Tibial nerve (tissue), 4 donors: ENCODE results near the gene TMEM219. TPM values are rescaled to one million over a fixed set of nuclear protein-coding genes. Genes with fewer than 3 reads are reported as not detected.

ENCODE experiments used
- DNase-seq, 2 donors: peaks; one replicate each; pipeline ENCODE4 v3.0.0-alpha.2; 2019; ENCODE audit warnings: low spot score in 2 of 2
- H3K27ac ChIP-seq, 4 donors: fragments of 200-600 bp; sonication (generic) in 3 of 4; one replicate each; pipeline ENCODE4 v1.5.1; 2017 to 2019; ENCODE audit warnings: mild to moderate bottlenecking in 1 of 4
- H3K27me3 ChIP-seq, 2 donors: fragments of 200-600 bp; sonication (generic) in 1 of 2; one replicate each; pipeline versions ENCODE4 v1.5.1 to v1.6.0; 2017 to 2019
- H3K36me3 ChIP-seq, 3 donors: fragments of 200-600 bp; sonication (generic); one replicate each; pipeline ENCODE4 v1.5.1; 2018 to 2019
- H3K4me1 ChIP-seq, 4 donors: fragments of 200-600 bp; sonication (generic) in 3 of 4; one replicate each; pipeline ENCODE4 v1.5.1; 2017 to 2019
- H3K4me3 ChIP-seq, 4 donors: fragments of 200-600 bp; sonication (generic) in 3 of 4; one replicate each; pipeline ENCODE4 v1.5.1; 2017 to 2019; ENCODE audit warnings: mild to moderate bottlenecking in 1 of 4, moderate library complexity in 1 of 4
- H3K9me3 ChIP-seq, 4 donors: fragments of 200-600 bp; sonication (generic) in 3 of 4; one replicate each; pipeline ENCODE4 v1.5.1; 2017 to 2019
- CTCF ChIP-seq, 5 experiments: fragments of 200-600 bp in 3 of 5; fragments of 450-650 bp in 2 of 5; sonication (generic) in 3 of 5; IDR thresholded peaks; one replicate each; pipeline ENCODE4 v1.5.1; 2016 to 2019; ENCODE audit warnings: antibody characterized with exemption in 5 of 5, mild to moderate bottlenecking in 3 of 5, moderate library complexity in 2 of 5
- EP300 ChIP-seq, 2 donors: sonication (generic); formaldehyde crosslinking; IDR thresholded peaks; one replicate each; pipeline ENCODE4 v1.6.1; 2017; ENCODE audit warnings: antibody characterized with exemption in 2 of 2, mild to moderate bottlenecking in 1 of 2
- POLR2A ChIP-seq, 2 donors: fragments of 450-650 bp; IDR thresholded peaks; one replicate each; pipeline ENCODE4 v1.6.1; 2017; ENCODE audit warnings: antibody characterized with exemption in 2 of 2, mild to moderate bottlenecking in 2 of 2, moderate library complexity in 2 of 2
- WGBS, 2 donors: methylation state at CpG; one replicate each; pipeline ENCODE4 v1.1.5; 2018; 5-methylcytosine and 5-hydroxymethylcytosine counted together
- total RNA-seq, 4 donors: library from RNA; depleted of rRNA; stranded (reverse); fragments of >200 nt; gene quantifications; one replicate each; pipeline ENCODE4 v1.1.0, GENCODE V29; 2016

The TMEM219 gene
- total RNA-seq, 4 donors from 2014 or later, result 83.1 to 144 (median 103) TPM

GRCh38 chr16:29972992-29973383 is 11.1 kb downstream of the TMEM219 start:
- DNase-seq, result no peak
- H3K4me3 ChIP-seq, result peak overlapping the region in 2 of 4 donors; percentile 70 to 73
- peaks cover 0 to 44% (median 5%) of the 10 kb centered on the region in 3 donors for H3K36me3 ChIP-seq
- H3K9me3 ChIP-seq, result no peaks in the 10 kb centered on the region
- H3K4me1 ChIP-seq, result peaks cover 0 to 43% (median 21%) of the 10 kb centered on the region in 4 donors
- WGBS, 2 donors, result 54 to 65% methylated on average over 6 of the region's 6 CpGs
- TF ChIP-seq POLR2A (IDR thresholded peaks at IDR 0.05) (no peak), EP300 (IDR thresholded peaks at IDR 0.05) (no peak), CTCF (IDR thresholded peaks at IDR 0.05) (no peak)
- H3K27ac ChIP-seq, result peak overlapping the region in 3 of 4 donors; percentile 71 to 95 (median 87)
- no peaks in the 10 kb centered on the region for H3K27me3 ChIP-seq

DNA sequence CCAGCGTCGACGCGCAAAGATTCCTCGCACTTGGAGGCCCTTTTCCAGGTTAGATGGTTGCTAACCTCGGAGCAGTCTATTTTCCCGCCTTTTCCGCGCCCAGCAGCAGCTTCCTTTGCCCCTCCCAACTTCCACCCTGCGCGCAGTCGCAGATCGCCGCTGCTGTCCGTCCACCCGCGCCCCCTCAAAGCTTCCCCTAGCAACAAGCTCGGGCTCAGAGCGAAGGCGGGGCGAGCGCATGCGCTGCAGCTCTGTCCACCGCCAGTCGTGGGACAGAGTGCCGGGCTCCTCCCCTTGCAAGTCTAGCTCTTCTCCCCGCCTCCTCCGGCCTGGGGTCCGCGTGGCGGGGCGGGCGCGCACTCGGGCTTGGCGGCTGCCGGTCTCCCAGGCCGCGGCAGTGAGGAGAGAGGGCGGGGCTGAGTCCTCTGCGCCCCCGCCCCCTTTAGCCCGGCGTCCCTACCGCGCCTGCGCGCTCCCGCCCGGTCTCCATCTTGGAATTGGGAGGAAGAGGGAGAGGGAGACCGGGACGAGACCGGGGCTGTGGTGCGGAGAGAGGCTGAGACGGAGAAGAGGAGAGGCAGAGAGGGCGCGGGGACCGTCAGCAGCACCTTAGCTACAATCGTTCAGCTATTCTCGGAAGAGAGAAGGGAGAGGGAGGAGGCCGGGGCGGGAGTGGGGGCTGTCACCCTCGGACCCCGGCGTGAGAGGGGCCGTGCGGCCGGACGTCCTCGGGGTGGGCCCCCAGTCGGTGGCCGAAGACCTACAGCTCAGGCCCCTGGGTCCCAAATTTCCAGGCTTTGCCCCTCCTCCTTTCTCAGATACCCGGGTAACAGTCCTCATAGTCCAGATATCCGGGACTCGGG is 11.7 kb downstream of the TMEM219 start, which contains the start of gene TAOK2:
TAOK2 (plus strand) TSS at position 485 of the 863 bp plus-strand sequence. CDS start 3,905 bp downstream, outside the sequence.
- peak; percentile 91 to 94 for DNase-seq
- H3K4me3 ChIP-seq, result peak within 1 kb of the TSS; percentile 70 to 97 (median 78)
- H3K27ac ChIP-seq, result peak within 1 kb of the TSS; percentile 78 to 95 (median 90)
- peaks cover 0 to 44% (median 8%) of the 10 kb centered on the region in 3 donors for H3K36me3 ChIP-seq
- H3K27me3 ChIP-seq, result no peaks in the 10 kb centered on the region
- no peaks in the 10 kb centered on the region for H3K9me3 ChIP-seq
- peak; percentile 90 to 92 for TF ChIP-seq EP300 (IDR thresholded peaks at IDR 0.05)
- peak; percentile 57 to 87 for TF ChIP-seq POLR2A (IDR thresholded peaks at IDR 0.05)
- TF ChIP-seq CTCF (IDR thresholded peaks at IDR 0.05), result peak in 2 of 5 experiments; percentile 21 to 34
- H3K4me1 ChIP-seq, result peaks cover 0 to 50% (median 21%) of the 10 kb centered on the region in 4 donors
- WGBS, 2 donors, result 1 to 3% methylated on average over 51 to 64 of the region's 75 CpGs

- Histone ChIP-seq H3K36me3 (peaks cover 0 to 44% (median 13%) of the 10 kb centered on the region in 3 donors), H3K9me3 (no peaks in the 10 kb centered on the region), H3K27me3 (no peaks in the 10 kb centered on the region), H3K4me1 (peaks cover 0 to 50% (median 21%) of the 10 kb centered on the region in 4 donors), H3K27ac (peak overlapping the region; percentile 78 to 95 (median 90)), H3K4me3 (peak overlapping the region; percentile 70 to 97 (median 78))
- WGBS, 2 donors, result 3 to 4% methylated on average over 23 to 24 of the region's 31 CpGs
- TF ChIP-seq POLR2A (IDR thresholded peaks at IDR 0.05) (no peak), CTCF (IDR thresholded peaks at IDR 0.05) (no peak), EP300 (IDR thresholded peaks at IDR 0.05) (no peak)
- no peak for DNase-seq
Observed at GRCh38 chr16:29974291-29975133, 12.6 kb downstream of the TMEM219 start.

DNA sequence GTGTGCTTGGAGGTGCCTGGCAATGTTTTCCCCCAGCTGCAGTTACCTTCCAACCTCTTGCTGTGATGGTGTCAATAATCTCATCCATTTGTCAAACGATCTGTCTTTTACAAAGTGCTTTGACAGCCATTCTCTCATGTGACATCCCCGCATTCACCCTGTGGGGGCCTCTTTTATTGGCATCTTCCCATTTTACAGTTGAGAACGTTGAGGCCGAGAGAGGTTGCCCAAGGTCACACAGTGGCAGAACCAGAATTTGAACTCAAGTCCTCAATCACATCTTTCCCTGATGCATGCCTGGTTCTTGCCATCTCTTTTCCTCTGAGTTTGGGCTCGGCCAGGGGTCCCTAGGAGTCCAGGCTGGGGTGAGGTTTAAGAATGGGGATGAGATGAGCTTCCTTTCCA is 13.3 kb downstream of the TMEM219 start:
- H3K27ac ChIP-seq, result peak overlapping the region in 3 of 4 donors; percentile 53 to 95 (median 87)
- WGBS, 2 donors, result 45 to 47% methylated on average over 5 of the region's 5 CpGs
- H3K27me3 ChIP-seq, result no peaks in the 10 kb centered on the region
- no peak for TF ChIP-seq CTCF (IDR thresholded peaks at IDR 0.05)
- TF ChIP-seq POLR2A (IDR thresholded peaks at IDR 0.05), result no peak
- TF ChIP-seq EP300 (IDR thresholded peaks at IDR 0.05), result no peak
- no peaks in the 10 kb centered on the region for H3K9me3 ChIP-seq
- H3K36me3 ChIP-seq, result peaks cover 0 to 44% (median 14%) of the 10 kb centered on the region in 3 donors
- peaks cover 0 to 50% (median 21%) of the 10 kb centered on the region in 4 donors for H3K4me1 ChIP-seq
- peak overlapping the region; percentile 70 to 97 (median 78) for H3K4me3 ChIP-seq
- DNase-seq, result no peak
